Measurements from ENCODE around the gene IFNA13.

The IFNA13 gene

DNA sequence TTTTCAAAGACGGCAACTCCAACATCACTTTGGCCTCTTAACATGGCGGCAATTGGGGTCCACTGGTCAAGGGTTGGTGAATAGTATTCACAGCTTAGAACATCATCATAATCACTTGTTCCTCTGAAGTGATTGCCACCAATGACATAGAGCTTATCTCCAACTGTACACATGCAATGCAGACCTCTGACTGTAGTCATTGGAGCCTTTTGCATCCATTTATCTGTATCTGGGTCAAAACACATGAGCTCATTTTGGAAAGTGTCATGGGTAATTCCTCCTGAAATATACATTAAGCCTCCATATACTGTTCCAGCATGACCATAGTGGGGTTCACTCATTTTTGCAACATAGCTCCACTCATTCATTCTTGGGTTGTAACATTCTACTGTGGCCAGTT, 34.6 kb downstream of the IFNA13 start:
- Mint-ChIP-seq H3K9me3 (no peaks in the 10 kb centered on the region), H3K27ac (no peak overlapping the region), H3K4me1 (ENCODE audit: low read depth) (peaks cover 53% of the 10 kb centered on the region), H3K4me3 (peak overlapping the region; percentile 89), H3K36me3 (ENCODE audit: low read depth) (peaks cover 43% of the 10 kb centered on the region), H3K27me3 (ENCODE audit: low read depth) (peaks cover 2% of the 10 kb centered on the region)
- no peak for DNase-seq (ENCODE audit: low spot score)

- peaks cover 58% of the 10 kb centered on the region for H3K4me1 Mint-ChIP-seq (ENCODE audit: low read depth)
- no peaks in the 10 kb centered on the region for H3K9me3 Mint-ChIP-seq
- H3K27ac Mint-ChIP-seq, result no peak overlapping the region
- no peaks in the 10 kb centered on the region for H3K27me3 Mint-ChIP-seq (ENCODE audit: low read depth)
- no peak for DNase-seq (ENCODE audit: low spot score)
- H3K36me3 Mint-ChIP-seq (ENCODE audit: low read depth), result peaks cover 47% of the 10 kb centered on the region
- peak overlapping the region; percentile 89 for H3K4me3 Mint-ChIP-seq
These were observed 36.0 kb downstream of the IFNA13 start for GRCh38 chr9:21331676-21332402.

- Mint-ChIP-seq H3K36me3 (ENCODE audit: low read depth) (peaks cover 52% of the 10 kb centered on the region), H3K9me3 (no peaks in the 10 kb centered on the region), H3K27me3 (ENCODE audit: low read depth) (no peaks in the 10 kb centered on the region), H3K27ac (no peak overlapping the region), H3K4me1 (ENCODE audit: low read depth) (peaks cover 38% of the 10 kb centered on the region), H3K4me3 (no peak overlapping the region)
- DNase-seq (ENCODE audit: low spot score), result no peak
These were observed 41.2 kb downstream of the IFNA13 start for GRCh38 chr9:21326526-21327139.

GRCh38 chr9:21324047-21324446, 43.8 kb downstream of the IFNA13 start:
- no peak overlapping the region for H3K27ac Mint-ChIP-seq
- DNase-seq (ENCODE audit: low spot score), result no peak
- peaks cover 20% of the 10 kb centered on the region for H3K4me1 Mint-ChIP-seq (ENCODE audit: low read depth)
- no peak overlapping the region for H3K4me3 Mint-ChIP-seq
- peaks cover 39% of the 10 kb centered on the region for H3K36me3 Mint-ChIP-seq (ENCODE audit: low read depth)
- H3K9me3 Mint-ChIP-seq, result no peaks in the 10 kb centered on the region
- H3K27me3 Mint-ChIP-seq (ENCODE audit: low read depth), result no peaks in the 10 kb centered on the region

- Mint-ChIP-seq H3K9me3 (no peaks in the 10 kb centered on the region), H3K4me3 (no peak overlapping the region), H3K27ac (no peak overlapping the region), H3K36me3 (ENCODE audit: low read depth) (peaks cover 38% of the 10 kb centered on the region), H3K27me3 (ENCODE audit: low read depth) (no peaks in the 10 kb centered on the region), H3K4me1 (ENCODE audit: low read depth) (peaks cover 15% of the 10 kb centered on the region)
- no peak for DNase-seq (ENCODE audit: low spot score)
These were observed 44.9 kb downstream of the IFNA13 start for GRCh38 chr9:21322911-21323461.

- H3K27me3 Mint-ChIP-seq (ENCODE audit: low read depth), result peaks cover 8% of the 10 kb centered on the region
- H3K4me1 Mint-ChIP-seq (ENCODE audit: low read depth), result peaks cover 7% of the 10 kb centered on the region
- H3K4me3 Mint-ChIP-seq, result no peak overlapping the region
- no peaks in the 10 kb centered on the region for H3K9me3 Mint-ChIP-seq
- no peak for DNase-seq (ENCODE audit: low spot score)
- H3K27ac Mint-ChIP-seq, result no peak overlapping the region
- peaks cover 27% of the 10 kb centered on the region for H3K36me3 Mint-ChIP-seq (ENCODE audit: low read depth)
These were observed 47.4 kb downstream of the IFNA13 start for GRCh38 chr9:21320465-21320864.

- H3K9me3 Mint-ChIP-seq, result no peaks in the 10 kb centered on the region
- H3K36me3 Mint-ChIP-seq (ENCODE audit: low read depth), result peaks cover 10% of the 10 kb centered on the region
- peaks cover 1% of the 10 kb centered on the region for H3K4me1 Mint-ChIP-seq (ENCODE audit: low read depth)
- peaks cover 21% of the 10 kb centered on the region for H3K27me3 Mint-ChIP-seq (ENCODE audit: low read depth)
- H3K27ac Mint-ChIP-seq, result no peak overlapping the region
- no peak for DNase-seq (ENCODE audit: low spot score)
- no peak overlapping the region for H3K4me3 Mint-ChIP-seq
These were observed 49.6 kb downstream of the IFNA13 start for GRCh38 chr9:21317956-21318923.

All from T-helper 2 cell treated with Interferon-gamma antibody and Interleukin-4, amounts not matched to agents 5 μg/mL and 100 μg/mL, for 36 hours (primary cell).